IMR-90 (cell line): ENCODE data around the gene PDCD10. TPM values are rescaled to one million over a fixed set of nuclear protein-coding genes. Genes with fewer than 3 reads are reported as not detected.

ENCODE experiments used
- ATAC-seq: fragments of 200-7000 bp; cut with Tn5 transposase; 2 replicates; pipeline ENCODE4 v1.9.1; 2020; ENCODE audit warnings: low read depth, mild to moderate bottlenecking, moderate library complexity
- BruUV-seq: library from RNA; stranded (reverse); fragments of 400-500 nt; replicated peaks from 2 replicates; lab custom pipeline; 2021; lab: Mats Ljungman, UMichigan
- CTCF ChIA-PET: fragments of 300-600 bp; formaldehyde crosslinking; extraction: SDS; loops from one replicate; lab custom pipeline; 2021; ENCODE audit warnings: antibody characterized with exemption; lab: Yijun Ruan, JAX
- POLR2A ChIA-PET: fragments of 300-600 bp; sonication (Branson Sonifier 250); formaldehyde crosslinking; loops from one replicate; lab custom pipeline; 2022; ENCODE audit warnings: antibody characterized with exemption; ENCODE audit not compliant: unreplicated experiment; lab: Charles Lee
- DNase-seq: peaks from one replicate; pipeline ENCODE4 v3.0.0; 2013
- H2AFZ ChIP-seq: replicated peaks from 2 replicates; pipeline ENCODE3; 2013; ENCODE audit warnings: low read length, mild to moderate bottlenecking; ENCODE audit not compliant: poor library complexity
- H2AK5ac ChIP-seq: 2 replicates; pipeline ENCODE4 v1.6.1; 2013; ENCODE audit warnings: low read depth, low read length, inconsistent platforms
- H2AK9ac ChIP-seq: replicated peaks from 2 replicates; pipeline ENCODE3; 2013; ENCODE audit warnings: mild to moderate bottlenecking, low read depth, low read length, moderate library complexity; ENCODE audit not compliant: poor library complexity
- H2BK120ac ChIP-seq: 2 replicates; pipeline ENCODE4 v1.6.1; 2013; ENCODE audit warnings: low read depth, low read length, inconsistent platforms
- H2BK15ac ChIP-seq: 3 replicates; pipeline ENCODE4 v1.6.1; 2013; ENCODE audit warnings: low read depth, low read length, inconsistent platforms
- H2BK20ac ChIP-seq: 2 replicates; pipeline ENCODE4 v1.6.1; 2013; ENCODE audit warnings: low read depth, mild to moderate bottlenecking, inconsistent platforms, low read length, moderate library complexity
- H2BK5ac ChIP-seq: 2 replicates; pipeline ENCODE4 v1.6.1; 2013; ENCODE audit warnings: mild to moderate bottlenecking, low read depth, low read length, inconsistent platforms; ENCODE audit not compliant: poor library complexity, severe bottlenecking
- H3K14ac ChIP-seq: replicated peaks from 2 replicates; pipeline ENCODE4 v1.6.1; 2013; ENCODE audit warnings: low read depth, low read length, inconsistent platforms
- H3K18ac ChIP-seq: 2 replicates; pipeline ENCODE4 v1.6.1; 2013; ENCODE audit warnings: low read depth, low read length, control low read depth
- H3K23ac ChIP-seq: 2 replicates; pipeline ENCODE4 v1.6.1; 2013; ENCODE audit warnings: low read depth, low read length, inconsistent platforms
- H3K27ac ChIP-seq: 2 replicates; pipeline ENCODE4 v1.5.1; 2013; ENCODE audit warnings: mild to moderate bottlenecking, control low read depth, low read length; ENCODE audit not compliant: insufficient read depth
- H3K27me3 ChIP-seq: 2 replicates; pipeline ENCODE4 v1.6.1; 2013; ENCODE audit warnings: low read length; ENCODE audit not compliant: control insufficient read depth, insufficient read depth
- H3K36me3 ChIP-seq: 2 replicates; pipeline ENCODE4 v1.6.1; 2013; ENCODE audit warnings: low read length, mixed read lengths; ENCODE audit not compliant: control insufficient read depth, insufficient read depth
- H3K4ac ChIP-seq: 2 replicates; pipeline ENCODE4 v1.6.1; 2013; ENCODE audit warnings: low read depth, low read length, inconsistent platforms
- H3K4me1 ChIP-seq: 2 replicates; pipeline ENCODE4 v1.6.1; 2013; ENCODE audit warnings: low read length, mixed read lengths; ENCODE audit not compliant: control insufficient read depth, insufficient read depth
- H3K4me2 ChIP-seq: 2 replicates; pipeline ENCODE4 v1.6.1; 2013; ENCODE audit warnings: low read depth, mild to moderate bottlenecking, control low read depth, low read length, moderate library complexity
- H3K4me3 ChIP-seq: 2 replicates; pipeline ENCODE4 v1.5.1; 2013; ENCODE audit warnings: low read depth, mild to moderate bottlenecking, control low read depth, low read length, moderate library complexity; ENCODE audit not compliant: insufficient read depth
- H3K56ac ChIP-seq: 2 replicates; pipeline ENCODE4 v1.6.1; 2013; ENCODE audit warnings: low read length, inconsistent platforms; ENCODE audit not compliant: insufficient read depth; ENCODE audit errors: extremely low read depth
- H3K79me1 ChIP-seq, 2 experiments: 2 replicates each; pipeline ENCODE4 v1.6.1; 2013; ENCODE audit warnings: low read length in 2 of 2, inconsistent platforms in 1 of 2, low read depth in 1 of 2
- H3K9ac ChIP-seq: 2 replicates; pipeline ENCODE4 v1.6.1; 2013; ENCODE audit warnings: low read depth, low read length, control low read depth
- H3K9me1 ChIP-seq: 2 replicates; pipeline ENCODE4 v1.6.1; 2013; ENCODE audit warnings: low read length, inconsistent platforms; ENCODE audit not compliant: insufficient read depth
- H3K9me3 ChIP-seq: 2 replicates; pipeline ENCODE4 v1.6.1; 2013; ENCODE audit warnings: low read length; ENCODE audit not compliant: control insufficient read depth, insufficient read depth
- H4K20me1 ChIP-seq: 2 replicates; pipeline ENCODE4 v1.6.1; 2013; ENCODE audit warnings: low read length, inconsistent platforms; ENCODE audit not compliant: insufficient read depth
- H4K5ac ChIP-seq: 2 replicates; pipeline ENCODE4 v1.6.1; 2013; ENCODE audit warnings: mild to moderate bottlenecking, low read depth, low read length, control low read depth
- H4K8ac ChIP-seq, 2 experiments: 2 replicates each; pipeline ENCODE4 v1.6.1; 2013; ENCODE audit warnings: low read depth in 2 of 2, low read length in 2 of 2, control low read depth in 1 of 2, inconsistent platforms in 1 of 2
- H4K91ac ChIP-seq: 2 replicates; pipeline ENCODE4 v1.6.1; 2013; ENCODE audit warnings: low read depth, low read length, inconsistent platforms; ENCODE audit not compliant: insufficient read depth
- BHLHE40 ChIP-seq: fragments of 150-350 bp; IDR thresholded peaks from 2 replicates; pipeline ENCODE4 v1.6.1; 2016; ENCODE audit warnings: mild to moderate bottlenecking, low read depth, low read length
- CEBPB ChIP-seq: IDR thresholded peaks from 2 replicates; pipeline ENCODE4 v1.6.1; 2012; ENCODE audit warnings: low read depth, low read length, improper control_type of control experiment
- CHD1 ChIP-seq: IDR thresholded peaks from 2 replicates; pipeline ENCODE4 v1.6.1; 2012; ENCODE audit warnings: low read depth, low read length, improper control_type of control experiment
- FOS ChIP-seq: fragments of 150-350 bp; IDR thresholded peaks from 2 replicates; pipeline ENCODE4 v1.6.1; 2016; ENCODE audit warnings: low read depth, low read length
- MAFK ChIP-seq: IDR thresholded peaks from 2 replicates; pipeline ENCODE4 v1.6.1; 2012; ENCODE audit warnings: low read depth, low read length, improper control_type of control experiment
- MAZ ChIP-seq: IDR thresholded peaks from 2 replicates; pipeline ENCODE4 v1.6.1; 2012; ENCODE audit warnings: low read depth, mild to moderate bottlenecking, low read length, improper control_type of control experiment, moderate library complexity, borderline replicate concordance
- MXI1 ChIP-seq: IDR thresholded peaks from 2 replicates; pipeline ENCODE4 v1.6.1; 2012; ENCODE audit warnings: low read depth, mild to moderate bottlenecking, low read length, moderate library complexity, borderline replicate concordance
- NFE2L2 ChIP-seq: fragments of 150-350 bp; IDR thresholded peaks from 2 replicates; pipeline ENCODE4 v1.6.1; 2016; ENCODE audit warnings: low read depth, mild to moderate bottlenecking, low read length
- POLR2A ChIP-seq: IDR thresholded peaks from 2 replicates; pipeline ENCODE4 v1.6.1; 2012; ENCODE audit warnings: mild to moderate bottlenecking, low read depth, low read length
- RAD21 ChIP-seq: IDR thresholded peaks from 2 replicates; pipeline ENCODE4 v1.6.1; 2012; ENCODE audit warnings: low read length, improper control_type of control experiment
- RCOR1 ChIP-seq: IDR thresholded peaks from 2 replicates; pipeline ENCODE4 v1.6.1; 2012; ENCODE audit warnings: mild to moderate bottlenecking, low read length, improper control_type of control experiment; ENCODE audit not compliant: insufficient replicate concordance
- RFX5 ChIP-seq: IDR thresholded peaks from 2 replicates; pipeline ENCODE4 v1.8.0; 2012; ENCODE audit warnings: low read depth, mild to moderate bottlenecking, low read length, moderate library complexity
- SMC3 ChIP-seq: fragments of 150-350 bp; IDR thresholded peaks from 2 replicates; pipeline ENCODE4 v1.6.1; 2016; ENCODE audit warnings: low read depth, mild to moderate bottlenecking, antibody characterized with exemption, low read length, moderate library complexity
- WGBS, 2 experiments: methylation state at CpG; one replicate each; pipeline versions ENCODE4 v1.1.5 to v1.1.7; 2013; ENCODE audit warnings: missing lambda C conversion rate in 2 of 2; ENCODE audit not compliant: insufficient read length in 1 of 2; ENCODE audit errors: extremely low coverage in 2 of 2; 5-methylcytosine and 5-hydroxymethylcytosine counted together
- dilution Hi-C: fragments of 300-500 bp; cut with HindIII; formaldehyde crosslinking; loops from one replicate; pipeline ENCODE4 v1.14.3; 2018; ENCODE audit warnings: low sequenced_read_pairs; ENCODE audit not compliant: unreplicated experiment
- in situ Hi-C: fragments of 300-500 bp; cut with MboI; formaldehyde crosslinking; loops from 3 replicates; pipeline ENCODE4 v1.14.3; 2019; ENCODE audit warnings: low sequenced_read_pairs, inconsistent platforms, mixed read lengths
- intact Hi-C: fragments of 100-400 bp; cut with micrococcal nuclease; formaldehyde crosslinking; loops from 2 replicates; pipeline ENCODE4 v1.10.0; 2022
- polyA plus RNA-seq, 3 experiments: library from polyadenylated mRNA; depleted of rRNA; stranded (reverse); fragments of >200 nt; gene quantifications; 2 replicates each; pipeline ENCODE4 v1.2.3, GENCODE V29; 2012; ENCODE audit warnings: low replicate concordance in 1 of 3
- total RNA-seq: library from RNA; depleted of rRNA; stranded (reverse); fragments of >200 nt; gene quantifications from 2 replicates; pipeline ENCODE4 v1.2.3, GENCODE V29; 2012
- TF ChIP-seq, protein P1 (sequence below): conservative IDR thresholded peaks from 2 replicates; pipeline ENCODE4 v1.5.1; 2012; ENCODE audit warnings: mild to moderate bottlenecking, low read depth, low read length, improper control_type of control experiment
- TF ChIP-seq, protein P2 (sequence below): fragments of 150-350 bp; IDR thresholded peaks from 2 replicates; pipeline ENCODE4 v1.6.1; 2017; ENCODE audit warnings: mild to moderate bottlenecking, antibody characterized with exemption, low read length, low read depth
- TF ChIP-seq, protein P3 (sequence below): fragments of 150-350 bp; IDR thresholded peaks from 2 replicates; pipeline ENCODE4 v1.6.1; 2016; ENCODE audit warnings: low read depth, mild to moderate bottlenecking, low read length, moderate library complexity, borderline replicate concordance

The PDCD10 gene
- total and polyA plus RNA-seq, 2 of the 4 experiments (the other 2 are of a cell fraction) = 36.7 to 47.3 TPM

- DNase-seq (no peak), ATAC-seq (no peak)
- Histone ChIP-seq H4K5ac (no peak overlapping the region), H3K4ac (no peak overlapping the region), H3K4me1 (no peaks in the 10 kb centered on the region), H2BK5ac (no peak overlapping the region), H3K27me3 (no peaks in the 10 kb centered on the region), H4K20me1 (no peaks in the 10 kb centered on the region), H2AK9ac (no peak overlapping the region), H2AK5ac (no peak overlapping the region), H3K4me3 (no peak overlapping the region), H4K91ac (no peak overlapping the region), H4K8ac (no peak overlapping the region), H3K23ac (no peak overlapping the region), H2BK20ac (no peak overlapping the region), H3K9ac (no peak overlapping the region), H3K27ac (no peak overlapping the region), H3K9me3 (no peaks in the 10 kb centered on the region), H3K79me1 (no peaks in the 10 kb centered on the region), H2BK15ac (no peak overlapping the region), H3K4me2 (no peak overlapping the region), H3K36me3 (no peaks in the 10 kb centered on the region), H3K14ac (no peak overlapping the region), H2AFZ (no peak overlapping the region), H2BK120ac (no peak overlapping the region), H3K18ac (no peak overlapping the region), H3K9me1 (no peaks in the 10 kb centered on the region), H3K56ac (no peak overlapping the region)
- no TSS peak for BruUV-seq
- in situ Hi-C loops = no loop called here
- POLR2A ChIA-PET = no interaction called here
- no peak for TF ChIP-seq FOS
- TF ChIP-seq SMC3 = no peak
- TF ChIP-seq MAFK = no peak
- no peak for TF ChIP-seq RCOR1
- TF ChIP-seq POLR2A = no peak
- TF ChIP-seq NFE2L2 = no peak
- TF ChIP-seq, protein P1, sequence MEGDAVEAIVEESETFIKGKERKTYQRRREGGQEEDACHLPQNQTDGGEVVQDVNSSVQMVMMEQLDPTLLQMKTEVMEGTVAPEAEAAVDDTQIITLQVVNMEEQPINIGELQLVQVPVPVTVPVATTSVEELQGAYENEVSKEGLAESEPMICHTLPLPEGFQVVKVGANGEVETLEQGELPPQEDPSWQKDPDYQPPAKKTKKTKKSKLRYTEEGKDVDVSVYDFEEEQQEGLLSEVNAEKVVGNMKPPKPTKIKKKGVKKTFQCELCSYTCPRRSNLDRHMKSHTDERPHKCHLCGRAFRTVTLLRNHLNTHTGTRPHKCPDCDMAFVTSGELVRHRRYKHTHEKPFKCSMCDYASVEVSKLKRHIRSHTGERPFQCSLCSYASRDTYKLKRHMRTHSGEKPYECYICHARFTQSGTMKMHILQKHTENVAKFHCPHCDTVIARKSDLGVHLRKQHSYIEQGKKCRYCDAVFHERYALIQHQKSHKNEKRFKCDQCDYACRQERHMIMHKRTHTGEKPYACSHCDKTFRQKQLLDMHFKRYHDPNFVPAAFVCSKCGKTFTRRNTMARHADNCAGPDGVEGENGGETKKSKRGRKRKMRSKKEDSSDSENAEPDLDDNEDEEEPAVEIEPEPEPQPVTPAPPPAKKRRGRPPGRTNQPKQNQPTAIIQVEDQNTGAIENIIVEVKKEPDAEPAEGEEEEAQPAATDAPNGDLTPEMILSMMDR = no peak
- no peak for TF ChIP-seq CHD1
- no peak for TF ChIP-seq MAZ
- no peak for TF ChIP-seq RAD21
- TF ChIP-seq, protein P2, sequence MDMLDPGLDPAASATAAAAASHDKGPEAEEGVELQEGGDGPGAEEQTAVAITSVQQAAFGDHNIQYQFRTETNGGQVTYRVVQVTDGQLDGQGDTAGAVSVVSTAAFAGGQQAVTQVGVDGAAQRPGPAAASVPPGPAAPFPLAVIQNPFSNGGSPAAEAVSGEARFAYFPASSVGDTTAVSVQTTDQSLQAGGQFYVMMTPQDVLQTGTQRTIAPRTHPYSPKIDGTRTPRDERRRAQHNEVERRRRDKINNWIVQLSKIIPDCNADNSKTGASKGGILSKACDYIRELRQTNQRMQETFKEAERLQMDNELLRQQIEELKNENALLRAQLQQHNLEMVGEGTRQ = no peak
- TF ChIP-seq BHLHE40 = no peak
- no peak for TF ChIP-seq CEBPB
- TF ChIP-seq MXI1 = no peak
- TF ChIP-seq, protein P3, sequence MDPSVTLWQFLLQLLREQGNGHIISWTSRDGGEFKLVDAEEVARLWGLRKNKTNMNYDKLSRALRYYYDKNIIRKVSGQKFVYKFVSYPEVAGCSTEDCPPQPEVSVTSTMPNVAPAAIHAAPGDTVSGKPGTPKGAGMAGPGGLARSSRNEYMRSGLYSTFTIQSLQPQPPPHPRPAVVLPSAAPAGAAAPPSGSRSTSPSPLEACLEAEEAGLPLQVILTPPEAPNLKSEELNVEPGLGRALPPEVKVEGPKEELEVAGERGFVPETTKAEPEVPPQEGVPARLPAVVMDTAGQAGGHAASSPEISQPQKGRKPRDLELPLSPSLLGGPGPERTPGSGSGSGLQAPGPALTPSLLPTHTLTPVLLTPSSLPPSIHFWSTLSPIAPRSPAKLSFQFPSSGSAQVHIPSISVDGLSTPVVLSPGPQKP = no peak
- no peak for TF ChIP-seq RFX5
- CTCF ChIA-PET = no interaction called here
- WGBS, 2 experiments = no CpG with 5 or more reads among the region's 2 CpGs
- dilution Hi-C loops = no loop called here
- intact Hi-C loops = no loop called here
Observed at GRCh38 chr3:167762296-167762695, 27.6 kb upstream of the PDCD10 start.
